SU-DHL-6 (cell line): ENCODE results near the gene KCNJ9.

Experiments
- CTCF ChIP-seq: fragments of 200-600 bp; sonication (generic); IDR thresholded peaks from one replicate; pipeline ENCODE4 v1.5.1; 2017; ENCODE audit warnings: antibody characterized with exemption, mild to moderate bottlenecking, low read length, moderate library complexity; ENCODE audit not compliant: insufficient read depth, poor library complexity, severe bottlenecking
- EZH2phosphoT487 ChIP-seq: fragments of 200-600 bp; sonication (generic), shearing (Covaris generic); conservative IDR thresholded peaks from 2 replicates; pipeline ENCODE4 v1.6.1; 2018; ENCODE audit warnings: mild to moderate bottlenecking, antibody characterized with exemption, low read length, moderate library complexity, mixed read lengths

GRCh38 chr1:160109686-160110085 is 28.3 kb downstream of the KCNJ9 start:
- no peak for TF ChIP-seq CTCF
- no peak for TF ChIP-seq EZH2phosphoT487
